Body of pancreas (tissue), 4 donors: ENCODE measurements around the gene STX16. TPM values are rescaled to one million over a fixed set of nuclear protein-coding genes. Genes with fewer than 3 reads are reported as not detected.

Experiments
- ATAC-seq: fragments of 150-250 bp; one replicate; pipeline ENCODE4 v1.9.1; 2016
- DNase-seq, 4 donors: peaks; one replicate each; pipeline ENCODE4 v3.0.0-alpha.2; 2019
- H3K27ac ChIP-seq, 4 donors: fragments of 200-600 bp; sonication (generic); 1 replicate in 3 of 4; 2 replicates in 1 of 4; pipeline versions ENCODE4 v1.5.1 to v1.6.1; 2016 to 2019; ENCODE audit warnings: mild to moderate bottlenecking in 1 of 4, mixed read lengths in 1 of 4, moderate library complexity in 1 of 4
- H3K27me3 ChIP-seq, 2 donors: fragments of 200-600 bp; sonication (generic); one replicate each; pipeline ENCODE4 v1.6.0; 2016; ENCODE audit warnings: mild to moderate bottlenecking in 1 of 2
- H3K36me3 ChIP-seq, 2 donors: fragments of 200-600 bp; sonication (generic); replicated peaks in 1 of 2; 2 replicates each; pipeline ENCODE4 v1.5.1; 2016; ENCODE audit warnings: low read depth in 2 of 2; ENCODE audit not compliant: insufficient read depth in 1 of 2
- H3K4me1 ChIP-seq: fragments of 200-600 bp; sonication (generic); one replicate; pipeline ENCODE4 v1.6.0; 2016
- H3K4me3 ChIP-seq, 2 donors: fragments of 200-600 bp; sonication (generic); 1 replicate in 1 of 2; 2 replicates in 1 of 2; pipeline ENCODE4 v1.5.1; 2016 to 2019
- H3K9me3 ChIP-seq, 3 donors: fragments of 200-600 bp; sonication (generic); 1 replicate in 2 of 3; 2 replicates in 1 of 3; pipeline ENCODE4 v1.5.1; 2016
- POLR2A ChIP-seq, 3 donors: fragments of 450-650 bp; IDR thresholded peaks; one replicate each; pipeline ENCODE4 v1.6.1; 2016; ENCODE audit warnings: antibody characterized with exemption in 3 of 3, mild to moderate bottlenecking in 2 of 3
- WGBS, 2 donors: methylation state at CpG; one replicate each; pipeline ENCODE4 v1.1.5; 2017; 5-methylcytosine and 5-hydroxymethylcytosine counted together
- intact Hi-C: fragments of 100-400 bp; cut with DNase I; formaldehyde crosslinking; loops from one replicate; pipeline ENCODE4 v1.15.1; 2023
- total RNA-seq, 2 donors: library from RNA; depleted of rRNA; stranded (reverse); fragments of >200 nt; gene quantifications; one replicate each; pipeline ENCODE4 v1.1.0, GENCODE V29; 2016
- TF ChIP-seq, protein P1 (sequence below), 7 experiments: fragments of 450-650 bp in 4 of 7; fragments of 200-600 bp in 3 of 7; sonication (generic) in 3 of 7; IDR thresholded peaks; one replicate each; pipeline ENCODE4 v1.5.1; 2016 to 2019; ENCODE audit warnings: antibody characterized with exemption in 7 of 7

STX16 gene
- total RNA-seq, 2 donors from 2014 or later, result 55.0 to 69.5 TPM

DNA sequence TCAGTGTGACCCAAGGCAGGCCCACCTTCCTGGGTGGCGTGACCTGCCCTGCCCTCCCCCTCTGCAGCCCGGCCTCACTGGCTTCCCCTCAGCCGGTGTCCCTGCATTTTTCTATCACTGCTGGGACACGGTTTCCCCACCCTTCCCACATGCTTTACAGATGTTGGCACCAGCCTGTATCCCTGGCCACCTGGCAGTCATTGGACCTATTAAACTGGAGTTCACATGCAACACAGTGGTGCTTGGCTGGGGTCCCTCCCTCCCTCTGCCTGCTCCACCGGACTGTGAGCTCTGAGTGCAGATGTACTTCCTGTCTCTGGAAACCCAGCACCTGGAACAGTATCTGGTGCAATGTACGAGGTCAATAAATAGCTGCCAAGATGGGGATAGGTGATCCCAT lies 25.5 kb upstream of the STX16 start:
- H3K4me3 ChIP-seq, result no peak overlapping the region
- H3K27ac ChIP-seq, result no peak overlapping the region
- intact Hi-C loops, result no loop called here
- ATAC-seq (no peak), DNase-seq (no peak)
- H3K9me3 ChIP-seq, result no peaks in the 10 kb centered on the region
- H3K4me1 ChIP-seq, result no peaks in the 10 kb centered on the region
- H3K36me3 ChIP-seq, result no peaks in the 10 kb centered on the region
- no peak for TF ChIP-seq POLR2A (IDR thresholded peaks at IDR 0.05)
- TF ChIP-seq, protein P1, sequence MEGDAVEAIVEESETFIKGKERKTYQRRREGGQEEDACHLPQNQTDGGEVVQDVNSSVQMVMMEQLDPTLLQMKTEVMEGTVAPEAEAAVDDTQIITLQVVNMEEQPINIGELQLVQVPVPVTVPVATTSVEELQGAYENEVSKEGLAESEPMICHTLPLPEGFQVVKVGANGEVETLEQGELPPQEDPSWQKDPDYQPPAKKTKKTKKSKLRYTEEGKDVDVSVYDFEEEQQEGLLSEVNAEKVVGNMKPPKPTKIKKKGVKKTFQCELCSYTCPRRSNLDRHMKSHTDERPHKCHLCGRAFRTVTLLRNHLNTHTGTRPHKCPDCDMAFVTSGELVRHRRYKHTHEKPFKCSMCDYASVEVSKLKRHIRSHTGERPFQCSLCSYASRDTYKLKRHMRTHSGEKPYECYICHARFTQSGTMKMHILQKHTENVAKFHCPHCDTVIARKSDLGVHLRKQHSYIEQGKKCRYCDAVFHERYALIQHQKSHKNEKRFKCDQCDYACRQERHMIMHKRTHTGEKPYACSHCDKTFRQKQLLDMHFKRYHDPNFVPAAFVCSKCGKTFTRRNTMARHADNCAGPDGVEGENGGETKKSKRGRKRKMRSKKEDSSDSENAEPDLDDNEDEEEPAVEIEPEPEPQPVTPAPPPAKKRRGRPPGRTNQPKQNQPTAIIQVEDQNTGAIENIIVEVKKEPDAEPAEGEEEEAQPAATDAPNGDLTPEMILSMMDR (IDR thresholded peaks at IDR 0.05), result no peak
- H3K27me3 ChIP-seq, result no peaks in the 10 kb centered on the region
- WGBS, 2 donors, result 57 to 72% methylated on average over 6 of the region's 6 CpGs

DNA sequence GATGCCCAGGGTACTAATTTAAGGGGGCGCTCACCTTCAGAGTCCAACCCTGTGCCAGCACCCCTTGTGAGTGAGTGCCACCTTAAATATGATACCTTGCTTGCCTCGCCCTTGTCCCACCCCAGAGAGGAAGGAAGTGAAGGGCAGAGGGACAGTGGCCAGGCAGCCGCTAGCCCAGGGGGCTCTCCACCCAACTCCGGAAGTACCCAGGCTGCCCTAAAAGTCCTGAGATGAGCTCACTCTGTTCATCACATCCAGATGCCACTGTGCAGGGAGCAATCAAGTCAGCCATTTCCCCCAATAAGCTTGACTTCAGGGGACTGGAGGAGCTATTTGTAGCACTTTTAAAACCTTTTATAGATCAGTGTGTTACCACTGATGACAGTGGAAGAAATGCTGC lies 25.0 kb upstream of the STX16 start:
- Histone ChIP-seq H3K9me3 (no peaks in the 10 kb centered on the region), H3K27me3 (no peaks in the 10 kb centered on the region), H3K27ac (no peak overlapping the region), H3K36me3 (no peaks in the 10 kb centered on the region), H3K4me1 (no peaks in the 10 kb centered on the region), H3K4me3 (no peak overlapping the region)
- ATAC-seq (no peak), DNase-seq (no peak)
- TF ChIP-seq POLR2A (IDR thresholded peaks at IDR 0.05), result no peak
- TF ChIP-seq, protein P1 (IDR thresholded peaks at IDR 0.05), result no peak
- intact Hi-C loops, result no loop called here
- 55 to 75% methylated on average over 4 of the region's 4 CpGs for WGBS, 2 donors

DNA sequence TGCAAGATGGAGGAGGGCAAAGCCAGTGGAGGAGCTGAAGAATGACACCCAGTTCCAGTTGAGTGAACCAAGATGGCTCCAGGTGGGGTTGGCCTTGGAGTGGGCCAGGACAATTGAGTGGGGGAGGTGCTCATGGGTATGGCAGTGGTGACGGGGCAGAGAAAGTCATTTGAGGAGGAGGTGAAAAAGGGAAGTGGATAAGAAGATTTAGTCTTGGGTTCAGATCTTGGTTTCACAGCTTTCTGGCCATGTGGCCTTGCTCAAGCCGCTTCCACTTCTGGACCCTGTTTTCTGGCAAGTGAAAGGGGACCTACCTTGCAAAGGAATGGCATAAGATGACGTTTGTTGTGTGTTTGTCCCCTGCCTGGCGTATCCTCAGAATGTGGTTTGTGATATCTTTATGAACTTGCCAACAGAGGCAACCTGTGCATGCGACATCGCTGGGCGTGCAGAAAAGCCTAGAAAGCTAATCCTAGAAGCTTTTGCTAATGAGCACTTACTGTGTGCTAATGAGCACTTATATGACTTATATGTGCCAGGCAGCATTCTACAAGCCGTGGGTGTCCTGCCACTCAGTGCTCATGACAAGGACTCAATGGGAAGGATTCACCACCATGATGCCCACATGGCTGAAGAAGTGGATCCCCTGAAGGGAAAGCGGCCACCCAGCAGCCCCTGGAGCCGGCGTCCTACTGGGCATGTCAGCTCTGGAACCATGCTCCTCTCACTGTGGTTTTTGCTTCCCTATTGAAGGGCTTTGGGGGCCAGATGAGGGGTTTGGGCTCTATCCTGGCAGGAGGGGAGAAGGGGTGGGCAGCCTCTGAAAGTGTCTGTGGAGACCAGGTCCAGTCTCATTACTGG lies 23.6 kb upstream of the STX16 start:
- TF ChIP-seq, protein P1 (IDR thresholded peaks at IDR 0.05), result no peak
- no peak for TF ChIP-seq POLR2A (IDR thresholded peaks at IDR 0.05)
- WGBS, 2 donors, result 77 to 79% methylated on average over 8 to 11 of the region's 11 CpGs
- intact Hi-C loops, result no loop called here
- Histone ChIP-seq H3K4me1 (no peaks in the 10 kb centered on the region), H3K27ac (no peak overlapping the region), H3K9me3 (no peaks in the 10 kb centered on the region), H3K27me3 (no peaks in the 10 kb centered on the region), H3K4me3 (no peak overlapping the region), H3K36me3 (no peaks in the 10 kb centered on the region)
- ATAC-seq (no peak), DNase-seq (no peak)

DNA sequence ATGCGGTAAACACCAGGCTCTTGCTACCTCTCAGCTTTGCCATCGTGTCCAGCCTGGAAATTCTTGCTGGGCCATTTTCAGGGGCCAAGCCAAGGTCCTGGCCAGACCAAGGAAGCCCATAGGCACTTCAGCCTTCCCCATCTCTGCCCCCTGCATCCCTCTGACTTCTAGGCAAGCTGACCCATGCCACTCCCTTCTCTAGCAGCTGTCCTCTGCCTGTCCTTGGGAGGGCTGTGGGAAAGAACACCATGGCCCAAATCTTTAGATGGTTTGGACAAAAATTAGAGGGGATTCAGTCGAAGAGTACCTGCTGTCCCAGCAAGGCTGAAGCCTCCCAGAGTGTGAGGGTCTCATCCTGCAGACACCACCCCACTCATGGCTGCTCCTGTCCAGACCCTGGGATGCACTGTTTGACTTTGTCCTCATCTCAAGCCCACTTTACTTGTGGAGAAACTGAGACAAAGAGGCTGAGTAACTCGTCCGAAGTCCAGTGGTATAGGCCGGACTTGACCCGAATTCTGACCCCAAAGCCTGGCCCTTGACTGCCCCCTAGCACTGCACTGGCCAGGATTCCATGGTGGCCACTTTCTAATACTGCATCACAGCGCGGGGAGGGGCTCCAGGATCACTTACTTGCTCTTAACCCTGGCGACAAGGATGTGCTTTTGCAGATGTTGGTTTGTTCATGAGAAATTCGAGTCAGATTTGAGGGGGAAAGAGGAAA lies 22.4 kb upstream of the STX16 start:
- WGBS, 2 donors, result 55 to 60% methylated on average over 11 of the region's 11 CpGs

More for the DNA sequence above, 22.4 kb upstream of the STX16 start:
- H3K4me1 ChIP-seq, result no peaks in the 10 kb centered on the region
- no peaks in the 10 kb centered on the region for H3K36me3 ChIP-seq
- H3K9me3 ChIP-seq, result no peaks in the 10 kb centered on the region
- H3K4me3 ChIP-seq, result no peak overlapping the region
- H3K27ac ChIP-seq, result no peak overlapping the region
- ATAC-seq (no peak), DNase-seq (no peak)
- intact Hi-C loops, result no loop called here
- TF ChIP-seq, protein P1 (IDR thresholded peaks at IDR 0.05), result no peak
- no peak for TF ChIP-seq POLR2A (IDR thresholded peaks at IDR 0.05)
- H3K27me3 ChIP-seq, result no peaks in the 10 kb centered on the region
